Measurements from ENCODE around the gene FNIP1.
"Not testable (repeated sequence)": the region's sequence is repeated elsewhere in the genome, so short reads cannot be mapped to it uniquely, and the experiment has no call there.

The FNIP1 gene

GRCh38 chr5:131745155-131745554 lies 51.7 kb downstream of the FNIP1 start:
- peaks cover 17% of the 10 kb centered on the region for H3F3A ChIP-seq (ENCODE audit: low read depth)
- H2AFZ ChIP-seq (ENCODE audit: low read length) = no peak overlapping the region
- H3K79me2 ChIP-seq (ENCODE audit: insufficient read depth, low read length) = peaks cover 45% of the 10 kb centered on the region
- H3K36me3 ChIP-seq (ENCODE audit: insufficient read depth, low read length) = peaks cover 33% of the 10 kb centered on the region; the same call in 1 of the 2 replicates
- H3K27me3 ChIP-seq (ENCODE audit: insufficient read depth, low read length, poor library complexity, severe bottlenecking) = no peaks in the 10 kb centered on the region
- no peaks in the 10 kb centered on the region for H3K9me3 ChIP-seq (ENCODE audit: insufficient read depth, low read depth, low read length)
- no peaks in the 10 kb centered on the region for H3K9me2 ChIP-seq (replicated peaks; ENCODE audit: low read depth, low read length)
- no peak overlapping the region for H3K4me3 ChIP-seq (ENCODE audit: low read length, poor library complexity, severe bottlenecking)
- peaks cover 3% of the 10 kb centered on the region for H4K20me1 ChIP-seq (ENCODE audit: insufficient read depth, low read length, poor library complexity, severe bottlenecking)
- peaks cover 31% of the 10 kb centered on the region for H3K4me1 ChIP-seq (ENCODE audit: insufficient read depth, low read length, poor library complexity, severe bottlenecking)
- no peak overlapping the region for H3K9ac ChIP-seq (ENCODE audit: low read depth, low read length, poor library complexity, severe bottlenecking)
- H3K4me2 ChIP-seq (ENCODE audit: low read depth, low read length, poor library complexity, severe bottlenecking) = no peak overlapping the region
- TF ChIP-seq, protein P1, sequence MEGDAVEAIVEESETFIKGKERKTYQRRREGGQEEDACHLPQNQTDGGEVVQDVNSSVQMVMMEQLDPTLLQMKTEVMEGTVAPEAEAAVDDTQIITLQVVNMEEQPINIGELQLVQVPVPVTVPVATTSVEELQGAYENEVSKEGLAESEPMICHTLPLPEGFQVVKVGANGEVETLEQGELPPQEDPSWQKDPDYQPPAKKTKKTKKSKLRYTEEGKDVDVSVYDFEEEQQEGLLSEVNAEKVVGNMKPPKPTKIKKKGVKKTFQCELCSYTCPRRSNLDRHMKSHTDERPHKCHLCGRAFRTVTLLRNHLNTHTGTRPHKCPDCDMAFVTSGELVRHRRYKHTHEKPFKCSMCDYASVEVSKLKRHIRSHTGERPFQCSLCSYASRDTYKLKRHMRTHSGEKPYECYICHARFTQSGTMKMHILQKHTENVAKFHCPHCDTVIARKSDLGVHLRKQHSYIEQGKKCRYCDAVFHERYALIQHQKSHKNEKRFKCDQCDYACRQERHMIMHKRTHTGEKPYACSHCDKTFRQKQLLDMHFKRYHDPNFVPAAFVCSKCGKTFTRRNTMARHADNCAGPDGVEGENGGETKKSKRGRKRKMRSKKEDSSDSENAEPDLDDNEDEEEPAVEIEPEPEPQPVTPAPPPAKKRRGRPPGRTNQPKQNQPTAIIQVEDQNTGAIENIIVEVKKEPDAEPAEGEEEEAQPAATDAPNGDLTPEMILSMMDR (conservative IDR thresholded peaks at IDR 0.05; ENCODE audit: low read length) = no peak
- TF ChIP-seq EZH2phosphoT487 (IDR thresholded peaks at IDR 0.05; ENCODE audit: borderline replicate concordance) = no peak

DNA sequence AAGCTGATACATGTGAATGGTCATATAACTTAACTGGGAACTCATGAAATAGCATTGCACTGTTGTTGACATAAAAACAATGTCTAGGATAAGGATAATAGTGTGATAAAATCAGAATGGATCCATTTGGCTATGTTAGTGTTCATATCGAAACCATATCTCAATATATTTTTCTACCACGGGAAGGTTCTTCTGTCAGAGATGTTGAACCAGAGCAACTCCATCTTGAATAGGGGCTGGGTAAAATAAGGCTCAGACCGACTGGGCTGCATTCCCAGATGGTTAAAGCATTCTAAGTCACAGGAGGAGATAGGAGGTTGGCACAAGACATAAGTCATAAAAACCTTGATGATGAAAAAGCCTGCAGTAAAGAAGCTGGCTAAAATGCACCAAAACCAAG lies 56.3 kb downstream of the FNIP1 start:
- Histone ChIP-seq H3K4me3 (ENCODE audit: low read length, poor library complexity, severe bottlenecking) (no peak overlapping the region), H3K9me2 (replicated peaks; ENCODE audit: low read depth, low read length) (no peaks in the 10 kb centered on the region), H3F3A (ENCODE audit: low read depth) (no peaks in the 10 kb centered on the region), H2AFZ (ENCODE audit: low read length) (no peak overlapping the region), H3K4me1 (ENCODE audit: insufficient read depth, low read length, poor library complexity, severe bottlenecking) (peaks cover under 1% of the 10 kb centered on the region), H3K27me3 (ENCODE audit: insufficient read depth, low read length, poor library complexity, severe bottlenecking) (no peaks in the 10 kb centered on the region), H4K20me1 (ENCODE audit: insufficient read depth, low read length, poor library complexity, severe bottlenecking) (no peaks in the 10 kb centered on the region), H3K9me3 (ENCODE audit: insufficient read depth, low read depth, low read length) (no peaks in the 10 kb centered on the region), H3K9ac (ENCODE audit: low read depth, low read length, poor library complexity, severe bottlenecking) (no peak overlapping the region), H3K79me2 (ENCODE audit: insufficient read depth, low read length) (peaks cover 22% of the 10 kb centered on the region; the same call in 1 of the 2 replicates), H3K4me2 (ENCODE audit: low read depth, low read length, poor library complexity, severe bottlenecking) (no peak overlapping the region), H3K36me3 (ENCODE audit: insufficient read depth, low read length) (peaks cover 39% of the 10 kb centered on the region; the same call in 1 of the 2 replicates)
- no peak for TF ChIP-seq EZH2phosphoT487 (IDR thresholded peaks at IDR 0.05; ENCODE audit: borderline replicate concordance)
- TF ChIP-seq, protein P1 (conservative IDR thresholded peaks at IDR 0.05; ENCODE audit: low read length) = no peak

DNA sequence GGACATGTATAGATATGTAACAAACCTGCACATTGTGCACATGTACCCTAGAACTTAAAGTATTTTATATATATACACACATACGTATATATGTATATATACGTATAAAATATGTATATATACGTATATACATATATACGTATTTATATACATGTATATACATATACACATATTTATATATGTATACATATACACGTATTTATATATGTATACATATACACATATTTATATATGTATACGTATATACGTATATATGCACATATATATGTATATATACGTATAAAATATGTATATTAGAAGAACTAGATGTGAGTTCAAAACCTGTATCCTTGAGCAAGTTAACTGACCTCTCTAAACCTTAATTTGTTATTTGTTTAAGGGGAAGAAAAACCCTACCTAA lies 61.4 kb downstream of the FNIP1 start:
- Histone ChIP-seq H2AFZ (ENCODE audit: low read length) (no peak overlapping the region), H3K9me2 (replicated peaks; ENCODE audit: low read depth, low read length) (no peaks in the 10 kb centered on the region), H3K9me3 (ENCODE audit: insufficient read depth, low read depth, low read length) (no peaks in the 10 kb centered on the region), H3K27me3 (ENCODE audit: insufficient read depth, low read length, poor library complexity, severe bottlenecking) (no peaks in the 10 kb centered on the region), H3K79me2 (ENCODE audit: insufficient read depth, low read length) (no peaks in the 10 kb centered on the region; the same call in 1 of the 2 replicates), H3K4me1 (ENCODE audit: insufficient read depth, low read length, poor library complexity, severe bottlenecking) (no peaks in the 10 kb centered on the region), H4K20me1 (ENCODE audit: insufficient read depth, low read length, poor library complexity, severe bottlenecking) (no peaks in the 10 kb centered on the region), H3K4me3 (ENCODE audit: low read length, poor library complexity, severe bottlenecking) (no peak overlapping the region), H3K9ac (ENCODE audit: low read depth, low read length, poor library complexity, severe bottlenecking) (no peak overlapping the region), H3K36me3 (ENCODE audit: insufficient read depth, low read length) (peaks cover 8% of the 10 kb centered on the region; the same call in 1 of the 2 replicates), H3K4me2 (ENCODE audit: low read depth, low read length, poor library complexity, severe bottlenecking) (no peak overlapping the region), H3F3A (ENCODE audit: low read depth) (no peaks in the 10 kb centered on the region)
- TF ChIP-seq, protein P1 (conservative IDR thresholded peaks at IDR 0.05; ENCODE audit: low read length) = no peak
- TF ChIP-seq EZH2phosphoT487 (IDR thresholded peaks at IDR 0.05; ENCODE audit: borderline replicate concordance) = no peak

DNA sequence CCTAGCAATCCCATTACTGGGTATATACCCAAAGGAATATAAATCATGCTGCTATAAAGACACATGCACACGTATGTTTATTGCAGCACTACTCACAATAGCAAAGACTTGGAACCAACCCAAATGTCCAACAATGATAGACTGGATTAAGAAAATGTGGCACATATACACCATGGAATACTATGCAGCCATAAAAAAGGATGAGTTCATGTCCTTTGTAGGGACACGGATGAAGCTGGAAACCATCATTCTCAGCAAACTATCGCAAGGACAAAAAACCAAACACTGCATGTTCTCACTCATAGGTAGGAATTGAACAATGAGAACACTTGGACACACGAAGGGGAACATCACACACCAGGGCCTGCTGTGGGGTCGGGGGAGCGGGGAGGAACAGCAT lies 61.9 kb downstream of the FNIP1 start:
- H3F3A ChIP-seq (ENCODE audit: low read depth); H3K4me3 ChIP-seq (ENCODE audit: low read length, poor library complexity, severe bottlenecking); H3K9me2 ChIP-seq (replicated peaks; ENCODE audit: low read depth, low read length); H3K4me2 ChIP-seq (ENCODE audit: low read depth, low read length, poor library complexity, severe bottlenecking); H2AFZ ChIP-seq (ENCODE audit: low read length); H4K20me1 ChIP-seq (ENCODE audit: insufficient read depth, low read length, poor library complexity, severe bottlenecking); H3K79me2 ChIP-seq (ENCODE audit: insufficient read depth, low read length); H3K4me1 ChIP-seq (ENCODE audit: insufficient read depth, low read length, poor library complexity, severe bottlenecking); H3K36me3 ChIP-seq (ENCODE audit: insufficient read depth, low read length); H3K9ac ChIP-seq (ENCODE audit: low read depth, low read length, poor library complexity, severe bottlenecking); H3K9me3 ChIP-seq (ENCODE audit: insufficient read depth, low read depth, low read length); H3K27me3 ChIP-seq (ENCODE audit: insufficient read depth, low read length, poor library complexity, severe bottlenecking): not testable (repeated sequence)

GRCh38 chr5:131729292-131729691 lies 67.5 kb downstream of the FNIP1 start:
- H3K27me3 ChIP-seq (ENCODE audit: insufficient read depth, low read length, poor library complexity, severe bottlenecking); H3K79me2 ChIP-seq (ENCODE audit: insufficient read depth, low read length); H3K9me2 ChIP-seq (replicated peaks; ENCODE audit: low read depth, low read length); H3K4me1 ChIP-seq (ENCODE audit: insufficient read depth, low read length, poor library complexity, severe bottlenecking); H3K4me3 ChIP-seq (ENCODE audit: low read length, poor library complexity, severe bottlenecking); H3F3A ChIP-seq (ENCODE audit: low read depth); H4K20me1 ChIP-seq (ENCODE audit: insufficient read depth, low read length, poor library complexity, severe bottlenecking); H3K4me2 ChIP-seq (ENCODE audit: low read depth, low read length, poor library complexity, severe bottlenecking); H3K9ac ChIP-seq (ENCODE audit: low read depth, low read length, poor library complexity, severe bottlenecking); H3K9me3 ChIP-seq (ENCODE audit: insufficient read depth, low read depth, low read length); H2AFZ ChIP-seq (ENCODE audit: low read length): not testable (repeated sequence)
- peaks cover 26% of the 10 kb centered on the region for H3K36me3 ChIP-seq (ENCODE audit: insufficient read depth, low read length)

Data from Loucy (cell line).